ENCODE measurements around the gene GATD1.

The GATD1 gene

DNA sequence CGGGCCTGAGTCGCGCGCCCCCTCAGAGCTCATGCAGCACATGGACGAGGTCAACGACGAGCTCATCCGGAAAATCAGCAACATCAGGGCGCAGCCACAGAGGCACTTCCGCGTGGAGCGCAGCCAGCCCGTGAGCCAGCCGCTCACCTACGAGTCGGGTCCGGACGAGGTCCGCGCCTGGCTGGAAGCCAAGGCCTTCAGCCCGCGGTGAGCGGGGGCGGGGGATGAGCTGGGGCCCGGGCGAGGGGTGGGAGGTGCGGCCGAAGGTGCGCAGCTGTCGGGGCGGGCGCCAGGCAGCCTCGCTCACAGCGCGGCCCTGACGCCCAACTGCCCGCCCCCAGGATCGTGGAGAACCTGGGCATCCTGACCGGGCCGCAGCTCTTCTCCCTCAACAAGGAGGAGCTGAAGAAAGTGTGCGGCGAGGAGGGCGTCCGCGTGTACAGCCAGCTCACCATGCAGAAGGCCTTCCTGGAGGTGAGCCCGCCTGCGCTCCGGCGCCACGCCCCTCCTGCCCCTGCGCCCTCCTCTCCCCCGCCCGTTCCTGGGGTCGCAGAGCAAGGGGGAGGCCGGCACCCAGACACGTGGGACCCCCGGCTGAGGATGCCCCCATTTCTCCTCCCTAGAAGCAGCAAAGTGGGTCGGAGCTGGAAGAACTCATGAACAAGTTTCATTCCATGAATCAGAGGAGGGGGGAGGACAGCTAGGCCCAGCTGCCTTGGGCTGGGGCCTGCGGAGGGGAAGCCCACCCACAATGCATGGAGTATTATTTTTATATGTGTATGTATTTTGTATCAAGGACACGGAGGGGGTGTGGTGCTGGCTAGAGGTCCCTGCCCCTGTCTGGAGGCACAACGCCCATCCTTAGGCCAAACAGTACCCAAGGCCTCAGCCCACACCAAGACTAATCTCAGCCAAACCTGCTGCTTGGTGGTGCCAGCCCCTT is 50.7 kb downstream of the GATD1 start:
- DNase-seq (ENCODE audit: low spot score) = peak; percentile 71

DNA sequence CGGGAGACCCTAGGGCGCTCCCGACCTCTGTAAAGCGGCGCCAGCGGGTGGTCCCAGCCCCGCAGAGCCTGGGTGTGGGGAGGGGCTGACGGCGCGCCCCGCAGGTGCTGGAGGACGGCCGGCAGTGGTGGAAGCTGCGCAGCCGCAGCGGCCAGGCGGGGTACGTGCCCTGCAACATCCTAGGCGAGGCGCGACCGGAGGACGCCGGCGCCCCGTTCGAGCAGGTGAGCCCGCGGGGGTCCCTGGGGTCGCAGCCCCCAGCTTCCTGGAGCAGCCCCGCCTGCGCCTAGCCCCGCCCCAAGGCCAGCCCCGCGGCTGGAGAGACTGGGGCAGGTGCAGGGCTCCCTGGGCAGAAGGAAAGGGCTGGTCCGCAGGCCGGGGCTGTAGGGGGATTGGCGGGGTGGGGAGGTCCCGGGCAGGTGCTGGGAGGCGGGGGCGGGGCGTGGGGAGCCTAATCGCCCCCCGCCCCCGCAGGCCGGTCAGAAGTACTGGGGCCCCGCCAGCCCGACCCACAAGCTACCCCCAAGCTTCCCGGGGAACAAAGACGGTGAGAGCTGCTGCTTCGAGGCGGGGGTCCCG is 51.6 kb downstream of the GATD1 start:
- peak; percentile 34 for DNase-seq (ENCODE audit: low spot score)

DNA sequence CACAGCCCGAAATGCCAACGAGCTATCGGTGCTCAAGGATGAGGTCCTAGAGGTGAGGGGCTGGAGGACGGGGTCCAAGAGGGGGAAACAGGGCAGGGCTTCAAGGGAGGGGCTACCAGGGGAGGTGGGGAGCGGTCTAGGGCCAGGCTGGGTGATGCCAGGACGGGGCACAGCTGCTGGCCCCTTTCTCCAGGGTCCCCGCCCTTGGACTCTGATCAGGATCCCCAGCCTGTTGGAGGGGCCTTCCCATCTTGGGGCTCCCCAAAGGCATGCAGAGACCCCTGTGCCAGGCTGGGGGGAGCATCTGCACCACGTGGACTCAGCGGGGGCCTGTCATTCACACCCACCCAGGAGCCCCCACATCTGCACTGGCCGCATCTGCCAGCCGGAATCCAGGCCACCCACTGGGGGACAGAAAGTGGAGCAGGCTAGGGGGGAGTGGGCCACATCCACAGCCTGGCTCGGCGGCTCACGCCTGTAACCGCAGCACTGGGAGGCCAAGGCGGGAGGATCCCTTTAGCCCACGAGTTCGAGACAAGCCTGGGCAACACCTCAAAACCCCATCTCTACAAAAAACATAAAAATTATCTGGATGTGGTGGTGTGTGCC is 52.4 kb downstream of the GATD1 start:
- no peak for DNase-seq (ENCODE audit: low spot score)

DNA sequence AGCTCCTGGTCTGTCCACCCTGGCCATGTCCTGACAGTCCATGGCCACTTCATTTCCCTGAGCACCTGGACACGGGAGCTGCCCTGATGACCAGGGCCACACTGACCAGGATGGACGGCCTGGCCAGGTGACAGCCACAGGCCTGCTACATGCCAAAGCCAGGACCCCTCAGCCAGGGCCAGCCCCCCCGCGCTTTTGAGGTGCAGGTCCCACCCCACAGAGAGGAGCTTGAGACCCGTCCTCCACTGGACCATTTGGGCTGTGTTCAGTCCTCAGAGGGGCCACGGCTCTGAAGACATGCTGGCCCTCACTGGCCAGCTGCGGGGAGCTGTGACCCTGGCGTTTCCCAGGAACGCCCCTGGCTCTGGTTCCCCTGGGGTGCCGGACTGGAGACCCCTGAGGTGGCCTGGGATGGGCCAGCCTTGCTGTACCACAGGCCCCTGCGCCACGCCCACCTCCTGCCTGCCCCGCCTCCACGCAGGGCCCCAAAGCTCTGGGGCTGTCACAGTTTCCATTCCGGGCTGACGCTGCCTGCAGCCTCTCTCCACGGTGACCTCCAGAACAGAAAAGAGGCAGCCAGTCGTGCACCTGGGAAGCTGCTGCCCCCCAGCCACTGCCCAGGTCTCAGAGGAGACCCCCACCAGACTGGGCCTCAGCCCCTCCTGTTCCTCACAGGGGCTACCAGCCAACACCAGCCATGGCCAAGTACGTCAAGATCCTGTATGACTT is 53.1 kb downstream of the GATD1 start:
- no peak for DNase-seq (ENCODE audit: low spot score)

DNA sequence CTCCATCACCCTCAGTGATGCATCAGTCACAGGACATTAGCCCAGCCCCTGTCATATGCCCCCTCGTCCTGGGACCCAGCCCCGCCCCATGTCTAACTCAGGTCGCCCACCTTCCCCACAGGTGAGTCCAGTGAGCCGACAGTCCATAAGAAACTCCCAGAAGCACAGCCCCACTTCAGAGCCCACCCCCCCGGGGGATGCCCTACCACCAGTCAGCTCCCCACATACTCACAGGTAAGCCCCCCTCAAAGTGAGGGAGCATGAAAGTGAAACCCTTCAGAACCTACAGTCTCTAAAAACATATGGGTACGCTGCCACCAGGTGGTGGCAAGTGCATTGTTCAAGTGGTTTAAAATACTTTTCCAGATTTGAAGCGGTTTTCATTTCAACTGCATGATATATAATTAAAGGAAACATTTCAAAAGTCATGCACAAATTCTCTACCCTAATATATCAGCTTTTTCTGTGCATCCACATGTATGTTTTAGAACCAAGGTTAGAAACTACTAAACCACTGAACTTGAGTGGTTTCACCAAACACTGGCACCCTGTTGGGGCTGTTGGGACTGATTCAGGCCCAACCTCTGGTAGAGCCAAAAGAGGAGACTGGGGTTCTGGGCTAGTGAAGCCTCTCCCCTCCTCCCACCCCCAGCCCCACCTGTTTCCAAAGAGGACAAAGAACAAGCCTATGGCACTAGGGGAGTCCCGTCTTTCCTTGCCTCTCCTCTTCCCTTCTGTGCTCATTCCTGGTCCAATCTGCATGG is 54.0 kb downstream of the GATD1 start:
- peak; percentile 84 for DNase-seq (ENCODE audit: low spot score)

DNA sequence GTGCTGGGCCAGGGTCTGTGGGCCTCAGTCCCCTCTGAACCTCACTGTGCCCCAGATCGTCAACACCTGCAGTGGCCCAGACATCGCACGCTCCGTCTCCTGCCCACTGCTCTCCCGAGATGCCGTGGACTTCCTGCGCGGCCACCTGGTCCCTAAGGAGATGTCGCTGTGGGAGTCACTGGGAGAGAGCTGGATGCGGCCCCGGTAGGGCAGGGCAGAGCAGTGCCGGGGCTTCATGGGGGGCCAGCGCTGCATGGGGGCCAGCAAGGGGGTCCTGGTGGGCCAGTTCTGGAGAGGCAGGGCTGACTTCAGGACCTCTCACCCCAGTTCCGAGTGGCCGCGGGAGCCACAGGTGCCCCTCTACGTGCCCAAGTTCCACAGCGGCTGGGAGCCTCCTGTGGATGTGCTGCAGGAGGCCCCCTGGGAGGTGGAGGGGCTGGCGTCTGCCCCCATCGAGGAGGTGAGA is 54.9 kb downstream of the GATD1 start:
- no peak for DNase-seq (ENCODE audit: low spot score)

DNA sequence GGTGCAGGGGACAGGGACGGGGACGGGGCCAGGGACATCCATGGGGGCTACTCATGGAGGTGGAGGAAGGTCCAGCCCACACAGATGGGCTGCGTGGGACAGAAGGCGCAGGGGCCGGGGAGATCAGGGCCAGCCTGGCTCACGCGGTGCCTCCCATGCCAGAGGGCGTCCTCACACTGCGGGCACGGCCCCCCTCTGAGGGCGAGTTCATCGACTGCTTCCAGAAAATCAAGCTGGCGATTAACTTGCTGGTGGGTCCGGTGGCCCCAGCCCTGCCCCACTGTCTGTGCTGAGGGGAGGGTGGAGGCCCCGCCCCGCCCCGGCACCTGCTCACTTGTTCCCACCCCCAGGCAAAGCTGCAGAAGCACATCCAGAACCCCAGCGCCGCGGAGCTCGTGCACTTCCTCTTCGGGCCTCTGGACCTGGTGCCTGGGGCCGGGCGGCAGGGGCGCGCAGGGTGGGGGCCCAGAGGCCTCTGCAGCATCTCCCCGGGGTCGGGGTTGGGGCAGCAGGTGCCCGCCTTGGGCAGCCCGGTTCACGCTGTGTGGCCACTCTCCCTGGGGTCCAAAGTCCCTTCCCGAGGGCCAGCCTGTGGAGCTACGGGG is 55.4 kb downstream of the GATD1 start:
- peak; percentile 92 for DNase-seq (ENCODE audit: low spot score)

DNA sequence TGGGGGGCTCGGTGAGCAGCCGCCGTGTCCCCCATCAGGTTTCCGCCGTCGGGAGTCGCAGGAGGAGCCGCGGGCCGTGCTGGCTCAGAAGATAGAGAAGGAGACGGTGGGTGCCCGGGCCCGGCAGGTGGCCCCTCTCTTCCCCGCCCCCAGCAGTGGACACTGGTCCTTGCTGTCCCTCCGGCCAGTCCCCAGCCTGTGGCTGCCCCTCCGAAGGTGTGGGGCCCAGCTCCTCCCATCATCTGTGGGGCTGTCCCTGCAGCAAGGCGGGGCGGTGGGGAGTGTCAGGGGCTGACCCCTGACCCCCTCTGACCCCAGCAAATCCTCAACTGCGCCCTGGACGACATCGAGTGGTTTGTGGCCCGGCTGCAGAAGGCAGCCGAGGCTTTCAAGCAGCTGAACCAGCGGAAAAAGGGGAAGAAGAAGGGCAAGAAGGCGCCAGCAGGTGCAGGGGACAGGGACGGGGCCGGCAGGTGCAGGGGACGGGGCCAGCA is 56.0 kb downstream of the GATD1 start:
- peak; percentile 81 for DNase-seq (ENCODE audit: low spot score)

DNA sequence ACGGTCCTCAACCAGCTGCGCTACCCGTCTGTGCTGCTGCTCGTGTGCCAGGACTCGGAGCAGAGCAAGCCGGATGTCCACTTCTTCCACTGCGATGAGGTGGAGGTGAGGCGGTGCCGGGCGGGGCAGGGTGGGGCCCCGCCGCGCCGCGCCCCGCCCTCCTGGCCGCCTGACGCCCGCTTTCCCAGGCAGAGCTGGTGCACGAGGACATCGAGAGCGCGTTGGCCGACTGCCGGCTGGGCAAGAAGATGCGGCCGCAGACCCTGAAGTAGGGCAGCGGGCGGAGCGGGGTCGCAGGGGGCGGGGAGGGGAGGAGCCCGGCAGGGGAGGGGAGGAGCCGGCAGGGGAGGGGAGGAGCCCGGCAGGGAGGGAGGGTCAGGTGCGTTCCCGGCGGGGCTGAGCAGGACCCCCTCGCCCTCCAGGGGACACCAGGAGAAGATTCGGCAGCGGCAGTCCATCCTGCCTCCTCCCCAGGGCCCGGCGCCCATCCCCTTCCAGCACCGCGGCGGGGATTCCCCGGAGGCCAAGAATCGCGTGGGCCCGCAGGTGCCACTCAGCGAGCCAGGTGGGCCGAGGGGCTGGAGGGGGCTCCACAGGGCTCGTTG is 56.5 kb downstream of the GATD1 start:
- peak; percentile 55 for DNase-seq (ENCODE audit: low spot score)

DNA sequence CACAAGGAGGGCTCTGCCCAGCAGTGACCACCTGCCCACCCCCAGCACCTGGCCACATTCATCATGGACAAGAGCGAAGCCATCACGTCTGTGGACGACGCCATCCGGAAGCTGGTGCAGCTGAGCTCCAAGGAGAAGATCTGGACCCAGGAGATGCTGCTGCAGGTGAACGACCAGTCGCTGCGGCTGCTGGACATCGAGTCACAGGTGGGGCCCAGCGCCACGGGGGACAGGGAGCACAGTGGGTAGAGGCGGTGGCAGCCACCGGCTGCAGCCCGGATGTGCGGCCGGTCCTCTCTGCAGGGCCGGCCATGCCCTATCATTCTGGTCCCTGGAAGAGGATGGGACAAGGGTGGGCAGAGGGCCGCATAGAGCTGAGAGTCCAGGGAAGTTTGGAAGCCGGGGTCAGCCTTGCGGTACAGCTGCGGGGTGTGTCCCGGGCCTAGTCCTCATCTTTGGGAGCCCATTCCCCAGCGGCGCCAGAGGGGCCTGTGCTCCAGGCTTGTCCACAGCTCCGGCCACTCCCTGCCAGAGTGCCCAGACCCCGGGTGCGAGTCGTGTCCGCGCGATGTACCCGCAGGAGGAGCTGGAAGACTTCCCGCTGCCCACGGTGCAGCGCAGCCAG is 57.2 kb downstream of the GATD1 start:
- no peak for DNase-seq (ENCODE audit: low spot score)

DNA sequence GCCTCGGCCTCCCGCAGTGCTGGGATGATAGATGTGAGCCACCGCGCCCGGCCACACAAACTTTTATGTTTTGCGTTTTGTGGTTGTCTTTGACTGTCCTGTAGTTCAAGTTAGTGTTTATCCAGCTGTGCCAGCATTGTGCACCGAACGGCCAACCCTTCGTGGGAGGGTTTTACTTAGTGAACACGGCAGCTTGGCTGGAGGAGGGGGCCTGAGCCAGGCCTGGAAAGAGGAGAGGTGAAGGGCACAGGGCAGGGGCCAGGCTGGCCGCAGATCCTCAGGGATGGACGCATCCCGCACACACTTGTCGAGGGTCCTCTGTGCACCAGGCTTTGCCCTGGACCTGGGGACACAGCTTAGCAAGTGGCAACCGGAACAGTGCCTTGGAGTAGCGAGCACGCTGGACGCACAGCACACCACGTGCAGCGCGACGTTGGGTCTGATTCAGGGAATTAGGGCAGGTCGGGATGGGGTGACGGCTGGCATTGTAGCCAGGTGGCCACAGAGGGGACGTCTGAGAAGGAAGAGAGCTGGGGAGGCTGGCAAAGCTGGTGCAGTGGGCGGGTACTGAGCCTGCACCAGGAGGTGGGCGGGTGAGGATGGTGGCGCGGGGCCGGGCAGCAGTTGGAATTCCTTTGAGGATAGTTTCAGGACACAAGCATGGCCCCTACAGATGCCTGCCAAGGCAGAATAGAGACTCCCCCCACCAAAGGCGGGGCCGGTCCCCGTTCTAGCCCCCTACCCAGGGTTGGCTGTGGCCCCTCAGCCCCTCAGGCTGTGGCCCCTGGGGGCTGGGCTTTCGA is 57.9 kb downstream of the GATD1 start:
- DNase-seq (ENCODE audit: low spot score) = no peak
